HCT116 (cell line): ENCODE results near the gene COPB1.

ENCODE experiments used
- EZH2phosphoT487 ChIP-seq: fragments of 200-600 bp; IDR thresholded peaks from 2 replicates; pipeline ENCODE4 v1.6.1; 2018; ENCODE audit warnings: antibody characterized with exemption, borderline replicate concordance
- POLR2A ChIP-seq: IDR thresholded peaks from 2 replicates; pipeline ENCODE4 v1.7.0; 2011; ENCODE audit warnings: borderline replicate concordance; ENCODE audit not compliant: insufficient read depth, insufficient read length; ENCODE audit errors: extremely low read depth
- POLR2AphosphoS5 ChIP-seq: IDR thresholded peaks from 2 replicates; pipeline ENCODE4 v1.6.1; 2011; ENCODE audit warnings: mild to moderate bottlenecking, low read depth, low read length, moderate library complexity
- SRF ChIP-seq: IDR thresholded peaks from 2 replicates; pipeline ENCODE4 v1.6.1; 2012; ENCODE audit warnings: low read depth
- TCF7L2 ChIP-seq: IDR thresholded peaks from 2 replicates; pipeline ENCODE4 v1.7.0; 2011; ENCODE audit warnings: borderline replicate concordance, inconsistent platforms; ENCODE audit not compliant: insufficient read depth, insufficient read length; ENCODE audit errors: extremely low read depth
- ZNF274 ChIP-seq: fragments of 200-500 bp; sonication (Bioruptor generic); IDR thresholded peaks from 2 replicates; pipeline ENCODE4 v1.6.1; 2014; ENCODE audit warnings: mild to moderate bottlenecking, low read depth, low read length, inconsistent platforms
- TF ChIP-seq, protein P1 (sequence below), 3 experiments: fragments of 200-600 bp in 1 of 3; sonication (generic) in 1 of 3; IDR thresholded peaks in 2 of 3; conservative IDR thresholded peaks in 1 of 3; 2 replicates each; pipeline ENCODE4 v1.5.1; 2012 to 2017; ENCODE audit warnings: low read depth in 2 of 3, low read length in 2 of 3, antibody characterized with exemption in 1 of 3, borderline replicate concordance in 1 of 3, control low read depth in 1 of 3, mild to moderate bottlenecking in 1 of 3, mixed read lengths in 1 of 3, mixed run types in 1 of 3, moderate library complexity in 1 of 3; ENCODE audit not compliant: insufficient read depth in 1 of 3

DNA sequence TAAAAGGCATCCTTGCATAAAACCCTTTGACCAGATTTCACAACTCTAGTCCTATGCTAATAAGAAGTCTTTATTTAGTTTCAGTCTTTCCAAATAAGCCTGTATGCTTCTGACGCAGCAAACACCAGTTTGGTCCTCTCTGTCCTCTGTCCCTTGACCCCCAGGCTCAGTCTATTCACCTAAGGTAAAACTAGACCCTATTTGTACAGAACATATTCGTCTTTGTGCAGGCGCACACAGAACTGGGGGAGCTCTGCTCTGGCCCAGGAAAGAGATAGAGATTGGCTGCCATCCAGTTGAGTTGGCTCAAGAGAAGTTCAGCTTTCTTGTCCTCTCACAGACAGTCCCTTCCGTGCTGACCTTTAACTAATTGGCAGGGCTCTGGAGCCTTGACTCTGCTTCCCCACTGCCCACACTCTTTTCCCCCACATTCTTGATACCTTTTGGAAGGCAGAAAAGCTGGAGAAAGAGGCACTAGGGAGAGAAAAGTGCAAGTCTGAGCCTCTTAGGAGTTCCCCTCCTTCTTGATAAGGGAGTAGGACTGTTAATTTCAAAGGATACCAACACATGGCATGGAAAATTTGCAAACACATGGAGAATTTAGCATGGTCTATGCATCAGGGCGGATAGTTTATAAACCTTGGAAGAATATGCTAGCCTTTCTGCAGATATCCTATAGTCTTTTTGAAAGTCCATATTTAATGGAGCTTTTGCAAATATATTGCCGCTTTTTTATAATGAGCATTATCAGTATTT, 41.8 kb upstream of the COPB1 start:
- TF ChIP-seq SRF (no peak), POLR2A (no peak), ZNF274 (no peak), EZH2phosphoT487 (no peak), TCF7L2 (no peak), POLR2AphosphoS5 (no peak)
- TF ChIP-seq, protein P1, sequence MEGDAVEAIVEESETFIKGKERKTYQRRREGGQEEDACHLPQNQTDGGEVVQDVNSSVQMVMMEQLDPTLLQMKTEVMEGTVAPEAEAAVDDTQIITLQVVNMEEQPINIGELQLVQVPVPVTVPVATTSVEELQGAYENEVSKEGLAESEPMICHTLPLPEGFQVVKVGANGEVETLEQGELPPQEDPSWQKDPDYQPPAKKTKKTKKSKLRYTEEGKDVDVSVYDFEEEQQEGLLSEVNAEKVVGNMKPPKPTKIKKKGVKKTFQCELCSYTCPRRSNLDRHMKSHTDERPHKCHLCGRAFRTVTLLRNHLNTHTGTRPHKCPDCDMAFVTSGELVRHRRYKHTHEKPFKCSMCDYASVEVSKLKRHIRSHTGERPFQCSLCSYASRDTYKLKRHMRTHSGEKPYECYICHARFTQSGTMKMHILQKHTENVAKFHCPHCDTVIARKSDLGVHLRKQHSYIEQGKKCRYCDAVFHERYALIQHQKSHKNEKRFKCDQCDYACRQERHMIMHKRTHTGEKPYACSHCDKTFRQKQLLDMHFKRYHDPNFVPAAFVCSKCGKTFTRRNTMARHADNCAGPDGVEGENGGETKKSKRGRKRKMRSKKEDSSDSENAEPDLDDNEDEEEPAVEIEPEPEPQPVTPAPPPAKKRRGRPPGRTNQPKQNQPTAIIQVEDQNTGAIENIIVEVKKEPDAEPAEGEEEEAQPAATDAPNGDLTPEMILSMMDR (IDR thresholded peaks at IDR 0.05 in 2 of 3, conservative IDR thresholded peaks at IDR 0.05 in 1 of 3; ENCODE audit: borderline replicate concordance in 1 of 3, insufficient read depth in 1 of 3, low read depth in 2 of 3, low read length in 2 of 3), result no peak
